GM18499 (cell line): ENCODE data around the gene ZNF580.

Experiments
- ATAC-seq: cut with Tn5 transposase; IDR thresholded peaks from one replicate; pipeline ENCODE4 v1.9.1; 2021; ENCODE audit warnings: moderate number of reproducible peaks; ENCODE audit not compliant: insufficient read depth, unreplicated experiment

ZNF580 gene

GRCh38 chr19:55605637-55606470, 34.9 kb upstream of the ZNF580 start, which contains the start of gene ZNF865:
Gene ZNF865 (plus strand): TSS chr19:55605647. CDS start chr19:55613619, 7,972 bp downstream.
- ATAC-seq: no peak

- ATAC-seq: no peak
Observed at GRCh38 chr19:55606471-55606787, 34.4 kb upstream of the ZNF580 start.

- no peak for ATAC-seq
Observed at GRCh38 chr19:55606817-55607216, 34.0 kb upstream of the ZNF580 start.

- ATAC-seq: no peak
Observed at GRCh38 chr19:55609326-55609725, 31.5 kb upstream of the ZNF580 start.

GRCh38 chr19:55611300-55611982, 29.4 kb upstream of the ZNF580 start:
- no peak for ATAC-seq

- ATAC-seq: no peak
Observed at GRCh38 chr19:55611983-55612645, 28.7 kb upstream of the ZNF580 start.

- ATAC-seq: no peak
Observed at GRCh38 chr19:55613396-55613795, 27.4 kb upstream of the ZNF580 start.

GRCh38 chr19:55613930-55614710, 26.7 kb upstream of the ZNF580 start:
- ATAC-seq: no peak

GRCh38 chr19:55614711-55615542, 25.9 kb upstream of the ZNF580 start:
- no peak for ATAC-seq

- ATAC-seq: no peak
Observed at GRCh38 chr19:55615543-55616394, 25.0 kb upstream of the ZNF580 start.

GRCh38 chr19:55616395-55616875, 24.4 kb upstream of the ZNF580 start:
- no peak for ATAC-seq

- ATAC-seq: no peak
Observed at GRCh38 chr19:55617426-55617825, 23.4 kb upstream of the ZNF580 start.

GRCh38 chr19:55618426-55618825, 22.4 kb upstream of the ZNF580 start:
- ATAC-seq: no peak

- no peak for ATAC-seq
Observed at GRCh38 chr19:55619286-55619685, 21.5 kb upstream of the ZNF580 start.

- no peak for ATAC-seq
Observed at GRCh38 chr19:55620410-55621204, 20.2 kb upstream of the ZNF580 start.

GRCh38 chr19:55621205-55621672, 19.6 kb upstream of the ZNF580 start:
- ATAC-seq: no peak

GRCh38 chr19:55621673-55622231, 19.1 kb upstream of the ZNF580 start:
- no peak for ATAC-seq
